NCI-H1105 (cell line): ENCODE results near the gene GALK2.

ENCODE experiments used
- DNase-seq: peaks from one replicate; lab custom pipeline; 2025; lab: John Stamatoyannopoulos, UW

Gene GALK2

GRCh38 chr15:49282366-49282765 is 112.3 kb downstream of the GALK2 start:
- DNase-seq = no peak

GRCh38 chr15:49286649-49287404 is 116.8 kb downstream of the GALK2 start:
- DNase-seq = no peak

GRCh38 chr15:49287481-49287880 is 117.4 kb downstream of the GALK2 start:
- DNase-seq = no peak

DNA sequence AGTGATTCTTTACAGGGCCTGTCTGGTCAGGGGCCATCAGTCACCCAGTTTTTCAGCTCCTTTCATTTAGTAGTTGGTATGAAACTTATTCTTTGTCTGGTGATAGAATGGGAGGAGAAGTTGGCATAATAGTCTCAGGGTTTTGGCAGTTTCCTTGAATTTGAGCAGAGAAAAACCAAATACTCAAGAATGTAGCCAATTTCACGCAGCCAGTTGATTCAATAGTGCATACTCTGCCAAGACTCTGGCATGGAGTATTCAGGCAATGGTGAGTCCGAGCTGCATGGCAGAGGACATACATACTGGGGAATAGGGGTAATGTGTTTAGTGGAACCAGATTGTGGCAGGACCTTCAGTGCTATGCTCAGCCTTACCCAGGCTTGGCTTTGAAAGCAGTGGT is 118.3 kb downstream of the GALK2 start:
- DNase-seq = no peak

- no peak for DNase-seq
Observed at GRCh38 chr15:49290191-49290590, 120.1 kb downstream of the GALK2 start.

DNA sequence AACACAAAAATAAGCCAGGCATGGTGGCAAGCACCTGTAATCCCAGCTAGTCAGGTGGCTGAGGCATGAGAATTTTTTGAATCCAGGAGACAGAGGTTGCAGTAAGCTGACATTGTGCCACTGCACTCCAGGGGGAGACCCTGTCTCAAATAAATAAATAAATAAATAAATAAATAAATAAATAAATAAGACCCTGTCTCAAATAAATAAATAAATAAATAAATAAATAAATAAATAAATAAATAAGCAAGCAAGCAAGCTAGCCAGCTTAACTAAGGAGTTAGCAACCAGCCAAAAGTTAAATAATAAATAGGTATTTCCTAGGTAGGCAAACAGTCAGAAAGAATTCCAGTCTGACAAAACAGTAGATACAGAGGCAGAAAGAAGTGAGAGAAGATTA is 123.9 kb downstream of the GALK2 start:
- DNase-seq = no peak

DNA sequence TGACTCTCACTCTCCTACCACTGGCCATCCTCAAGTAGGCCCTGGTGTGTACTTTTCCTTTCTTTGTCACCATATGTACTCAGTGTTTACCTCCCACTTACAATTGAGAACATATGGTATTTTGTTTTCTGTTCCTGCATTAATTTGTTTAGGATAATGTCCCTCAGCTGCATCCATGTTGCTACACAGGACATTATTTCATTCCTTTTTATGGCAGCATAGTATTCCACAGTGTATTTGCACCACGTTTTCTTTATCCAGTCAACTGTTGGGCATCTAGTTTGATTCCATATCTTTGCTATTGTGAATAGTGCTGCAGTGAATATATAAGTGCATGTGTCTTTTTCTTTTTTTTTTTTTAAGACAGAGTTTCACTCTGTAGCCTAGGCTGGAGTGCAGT is 126.2 kb downstream of the GALK2 start:
- no peak for DNase-seq

DNA sequence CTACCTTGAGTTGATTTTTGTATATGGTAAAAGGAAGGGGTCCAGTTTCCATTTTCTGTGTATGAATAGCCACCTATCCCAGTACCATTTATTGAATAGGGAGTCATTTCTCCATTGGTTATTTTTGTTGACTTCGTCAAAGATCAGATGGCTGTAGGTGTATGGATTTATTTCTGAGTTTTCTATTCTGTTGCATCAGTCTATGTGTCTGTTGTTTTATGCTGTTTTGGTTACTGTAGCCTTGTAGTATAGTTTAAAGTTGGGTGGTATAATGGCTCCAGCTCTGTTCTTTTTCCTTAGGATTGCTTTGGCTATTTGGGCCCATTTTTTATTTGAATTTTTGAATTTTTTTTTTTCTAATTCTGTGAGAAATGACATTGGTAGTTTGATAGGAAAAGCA is 127.5 kb downstream of the GALK2 start:
- DNase-seq = no peak

DNA sequence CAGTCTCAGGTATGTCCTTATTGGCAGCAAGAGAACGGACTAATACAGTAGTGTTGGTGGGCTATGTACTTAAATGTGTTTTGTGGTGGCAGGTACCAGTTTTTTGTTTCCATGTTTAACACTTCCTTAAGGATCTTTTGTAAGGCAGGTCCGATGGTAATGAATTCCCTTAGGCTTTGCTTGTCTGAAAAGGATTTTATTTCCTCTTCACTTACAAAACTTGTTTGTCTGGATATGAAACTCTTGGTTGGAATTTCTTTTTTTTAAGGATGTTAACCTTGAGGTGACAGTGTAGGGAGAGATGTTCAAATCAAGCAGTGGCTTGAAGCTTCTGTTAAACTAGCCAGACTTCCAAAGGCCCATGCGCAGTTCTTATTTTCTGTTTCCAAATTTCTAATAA is 130.8 kb downstream of the GALK2 start:
- no peak for DNase-seq

GRCh38 chr15:49301562-49301961 is 131.5 kb downstream of the GALK2 start:
- DNase-seq = no peak

GRCh38 chr15:49303003-49303402 is 133.0 kb downstream of the GALK2 start:
- DNase-seq = no peak

- DNase-seq = no peak
Observed at GRCh38 chr15:49306551-49306950, 136.5 kb downstream of the GALK2 start.

DNA sequence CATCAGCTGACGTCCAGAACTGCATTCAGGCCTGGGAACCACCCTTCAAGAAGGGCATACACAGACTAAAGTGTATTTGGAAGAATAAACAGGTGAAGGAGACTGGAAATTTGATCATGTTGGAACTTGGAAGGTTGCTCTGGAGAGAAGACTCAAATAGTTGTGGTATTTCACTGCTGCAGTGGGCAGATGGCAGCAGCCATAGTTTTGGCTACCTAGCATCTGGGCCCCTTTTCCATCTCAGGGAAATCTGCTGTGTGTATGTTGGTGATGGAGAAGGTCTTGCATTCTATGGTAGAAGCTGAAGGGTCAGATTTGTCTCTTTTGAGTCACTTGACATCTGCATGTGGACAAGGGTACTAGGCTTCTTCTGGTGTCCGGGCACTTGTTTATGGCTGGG is 138.6 kb downstream of the GALK2 start:
- no peak for DNase-seq

DNA sequence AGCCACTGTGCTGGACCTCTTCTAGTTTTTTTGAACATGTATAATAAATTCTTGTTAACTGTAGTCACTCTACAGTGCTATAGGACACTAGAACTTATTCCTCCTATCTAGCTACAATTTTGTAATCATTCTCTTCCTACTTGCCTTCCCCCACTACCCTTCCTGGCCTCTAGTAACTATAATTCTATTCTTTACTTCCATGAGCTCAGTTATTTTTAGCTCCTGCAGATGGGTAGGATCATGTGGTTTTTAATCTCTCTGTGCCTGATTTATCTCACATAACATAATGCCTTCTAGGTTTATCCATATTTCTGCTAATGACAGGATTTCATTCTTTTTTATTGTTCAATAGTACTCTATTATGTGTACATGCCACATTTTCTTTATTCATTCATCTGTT is 139.8 kb downstream of the GALK2 start:
- no peak for DNase-seq

GRCh38 chr15:49313650-49314049 is 143.6 kb downstream of the GALK2 start:
- no peak for DNase-seq

- DNase-seq = no peak
Observed at GRCh38 chr15:49314716-49315115, 144.7 kb downstream of the GALK2 start.

DNA sequence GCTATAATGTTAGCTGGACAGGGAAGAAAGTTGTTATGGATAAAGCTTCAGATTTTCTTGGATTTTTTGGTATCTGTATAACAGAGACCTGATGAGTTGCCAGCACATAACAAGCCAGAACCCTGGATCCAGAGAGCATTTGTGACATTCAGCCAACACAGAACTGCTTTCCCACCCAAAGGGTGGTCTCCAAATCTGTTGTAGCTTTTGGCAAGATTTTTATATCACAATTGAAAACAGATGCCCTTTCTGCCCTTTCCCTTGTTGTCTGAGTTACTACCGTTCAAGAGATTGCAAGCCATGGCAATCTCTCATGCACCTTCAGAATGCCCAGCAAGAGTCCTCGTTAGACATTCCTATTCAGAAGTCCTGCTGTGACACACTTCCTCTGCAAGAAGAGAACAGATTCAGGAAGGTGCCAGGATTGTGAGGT is 145.4 kb downstream of the GALK2 start:
- DNase-seq = no peak

GRCh38 chr15:49320351-49320750 is 150.3 kb downstream of the GALK2 start:
- DNase-seq = no peak

GRCh38 chr15:49323207-49323606 is 153.2 kb downstream of the GALK2 start:
- no peak for DNase-seq

- DNase-seq = no peak
Observed at GRCh38 chr15:49327927-49328326, 157.9 kb downstream of the GALK2 start.

DNA sequence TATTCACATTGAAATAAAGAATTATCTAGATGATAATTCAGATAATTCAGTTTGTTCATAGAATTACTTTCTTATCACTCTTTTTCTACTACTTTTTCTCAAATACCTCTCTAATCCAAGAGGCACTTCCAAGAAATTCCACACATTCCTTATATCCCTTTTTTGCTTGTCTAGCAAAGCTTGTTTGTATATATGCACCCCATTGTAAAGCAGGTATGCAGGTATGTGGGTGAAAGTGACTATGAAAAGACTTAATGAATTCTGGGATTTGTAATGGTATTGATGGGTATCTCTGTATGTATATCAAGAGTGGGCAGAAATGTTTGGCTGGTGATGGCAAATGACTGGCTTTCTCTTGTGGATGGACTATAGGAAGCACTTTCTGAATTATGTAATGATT is 158.9 kb downstream of the GALK2 start:
- DNase-seq = no peak

GRCh38 chr15:49330166-49330565 is 160.1 kb downstream of the GALK2 start:
- DNase-seq = no peak

GRCh38 chr15:49331442-49331841 is 161.4 kb downstream of the GALK2 start:
- no peak for DNase-seq

DNA sequence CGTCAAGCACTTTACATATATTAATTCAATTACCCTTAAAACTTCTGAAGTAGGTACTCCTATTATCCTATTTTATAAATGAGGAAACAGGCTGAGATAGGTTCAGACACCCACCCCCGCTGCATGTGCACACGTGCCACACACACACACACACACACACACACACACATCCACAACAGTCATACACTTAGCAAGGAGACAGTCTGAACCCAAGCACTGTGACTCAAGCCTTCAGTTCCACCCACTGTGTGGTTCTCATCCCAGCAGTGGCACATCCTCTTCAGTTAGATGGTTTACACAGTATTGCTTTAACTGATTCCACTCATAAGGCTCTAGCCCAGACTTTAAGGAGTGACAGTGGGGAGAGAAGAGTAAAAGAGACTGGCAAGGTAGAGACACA is 161.9 kb downstream of the GALK2 start:
- no peak for DNase-seq
